ENCODE results near the gene RERE.

- TF ChIP-seq NRF1 (IDR thresholded peaks at IDR 0.05; ENCODE audit: low read depth, low read length), result no peak
- TF ChIP-seq CTCF (IDR thresholded peaks at IDR 0.05), result no peak
- no peak for TF ChIP-seq TAF1 (IDR thresholded peaks at IDR 0.05; ENCODE audit: borderline replicate concordance, low read depth, low read length)
- no peak for TF ChIP-seq POLR2AphosphoS5 (IDR thresholded peaks at IDR 0.05; ENCODE audit: low read depth, low read length)
- no peak for TF ChIP-seq MEF2A (IDR thresholded peaks at IDR 0.05; ENCODE audit: borderline replicate concordance, low read depth)
- TF ChIP-seq CHD2 (IDR thresholded peaks at IDR 0.05; ENCODE audit: low read length, partially characterized antibody), result no peak
- no peak for TF ChIP-seq MAX (IDR thresholded peaks at IDR 0.05; ENCODE audit: low read depth)
- TF ChIP-seq RFX5 (IDR thresholded peaks at IDR 0.05; ENCODE audit: low read length), result no peak
- TF ChIP-seq REST (IDR thresholded peaks at IDR 0.05; ENCODE audit: low read depth, low read length), result no peak
- no peak for TF ChIP-seq RCOR1 (IDR thresholded peaks at IDR 0.05; ENCODE audit: low read length)
- TF ChIP-seq TCF12 (IDR thresholded peaks at IDR 0.05), result no peak
- no peak for TF ChIP-seq EP300 (IDR thresholded peaks at IDR 0.05; ENCODE audit: borderline replicate concordance in 1 of 2, low read depth in 1 of 2, low read length in 1 of 2)
Observed at GRCh38 chr1:8825985-8826481, 8.6 kb upstream of the RERE start.

Measured in SK-N-SH (cell line).